ENCODE results near the gene FKBP4. TPM values are rescaled to one million over a fixed set of nuclear protein-coding genes. Genes with fewer than 3 reads are reported as not detected.

Gene FKBP4
- total and polyA plus RNA-seq, 9 of the 15 experiments (the other 6 are each of a cell fraction or from before 2014, with no cell fraction given) = 16.3 to 154 (median 90.1) TPM

GRCh38 chr12:2812290-2813213 lies 17.8 kb downstream of the FKBP4 start, which contains the start of gene ITFG2 (continued):
- no peak for TF ChIP-seq IRF2 (CRISPR knock-in tag; IDR thresholded peaks at IDR 0.05)
- no peak for TF ChIP-seq BRD9 (IDR thresholded peaks at IDR 0.05; ENCODE audit: low read depth, partially characterized antibody)
- 0 out of 2 replicates have a peak, but pooled peaks have one; percentile 13 for TF ChIP-seq ZNF232 (CRISPR knock-in tag; IDR thresholded peaks at IDR 0.05)
- TF ChIP-seq CAMTA2 (CRISPR knock-in tag; conservative IDR thresholded peaks at IDR 0.05) = no peak
- no peak for TF ChIP-seq ZBTB34 (CRISPR knock-in tag; IDR thresholded peaks at IDR 0.05)
- TF ChIP-seq PPARD (CRISPR knock-in tag; IDR thresholded peaks at IDR 0.05) = no peak
- no peak for TF ChIP-seq KHSRP (IDR thresholded peaks at IDR 0.05)
- peak; percentile 84 for TF ChIP-seq BMI1 (IDR thresholded peaks at IDR 0.05; ENCODE audit: low read length)
- TF ChIP-seq MNT (conservative IDR thresholded peaks at IDR 0.05) = peak; percentile 92 to 96
- no peak for TF ChIP-seq ZBED1 (IDR thresholded peaks at IDR 0.05)
- no peak for TF ChIP-seq NFIX (CRISPR knock-in tag; IDR thresholded peaks at IDR 0.05; ENCODE audit: low read depth)
- no peak for TF ChIP-seq NFXL1 (CRISPR knock-in tag; IDR thresholded peaks at IDR 0.05)
- TF ChIP-seq ZEB2 (IDR thresholded peaks at IDR 0.05) = 0 out of 2 replicates have a peak, but pooled peaks have one; percentile 15
- no peak for TF ChIP-seq ZNF75A (CRISPR knock-in tag; IDR thresholded peaks at IDR 0.05)
- peak; percentile 99 for TF ChIP-seq PKNOX1 (IDR thresholded peaks at IDR 0.05)
- peak; percentile 69; the same call in 1 of the 2 replicates for TF ChIP-seq ZNF511 (CRISPR knock-in tag; IDR thresholded peaks at IDR 0.05)
- no peak for TF ChIP-seq CLOCK (CRISPR knock-in tag; IDR thresholded peaks at IDR 0.05; ENCODE audit: borderline replicate concordance)
- TF ChIP-seq CHD1 (IDR thresholded peaks at IDR 0.05; ENCODE audit: low read length) = no peak
- TF ChIP-seq ZNF41 (CRISPR knock-in tag; conservative IDR thresholded peaks at IDR 0.05) = no peak
- no peak for TF ChIP-seq ARID2 (IDR thresholded peaks at IDR 0.05)
- TF ChIP-seq ZNF57 (CRISPR knock-in tag; IDR thresholded peaks at IDR 0.05) = no peak
- no peak; the same call in 1 of the 2 replicates for TF ChIP-seq SMAD4 (CRISPR knock-in tag; conservative IDR thresholded peaks at IDR 0.05)
